Measurements from ENCODE around the gene CTDSPL.

CTDSPL gene

DNA sequence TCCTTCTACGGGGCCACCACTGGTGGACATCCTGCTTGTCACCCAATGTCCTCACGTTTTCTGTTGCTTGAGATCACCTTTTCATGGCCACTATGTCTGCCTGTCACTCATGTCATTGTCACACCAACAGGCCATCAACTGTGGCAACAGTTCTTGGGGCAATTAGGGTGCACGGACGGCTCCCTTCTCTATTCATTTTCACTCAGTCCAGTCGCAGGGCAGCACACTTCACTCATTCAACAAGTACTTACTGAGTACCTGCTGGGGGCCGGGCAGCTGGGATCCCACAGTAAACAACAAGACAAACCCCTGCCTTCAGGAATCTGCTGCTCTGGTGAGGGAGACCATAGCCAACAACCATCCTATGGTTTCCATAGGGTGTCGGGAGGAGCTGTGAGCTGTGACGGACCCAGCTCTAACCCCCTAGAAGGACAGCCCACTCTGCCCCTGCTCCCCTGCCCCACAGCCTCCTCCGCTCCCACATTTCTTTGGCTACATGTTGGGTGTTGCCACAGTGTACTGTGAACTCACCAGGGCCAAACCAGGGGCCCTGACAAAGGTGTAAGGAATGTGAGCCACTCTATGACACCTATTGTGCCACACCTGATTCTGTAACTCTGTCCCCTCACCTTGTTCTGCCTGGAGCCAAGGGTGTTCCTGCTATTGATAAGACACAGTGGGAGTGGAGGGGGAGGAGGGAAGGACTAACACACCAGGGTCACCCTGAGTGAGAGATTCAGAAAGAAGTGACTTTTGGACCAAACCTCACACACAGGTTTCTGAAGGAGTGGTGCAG, 130.8 kb downstream of the CTDSPL start:
- no peak for DNase-seq

DNA sequence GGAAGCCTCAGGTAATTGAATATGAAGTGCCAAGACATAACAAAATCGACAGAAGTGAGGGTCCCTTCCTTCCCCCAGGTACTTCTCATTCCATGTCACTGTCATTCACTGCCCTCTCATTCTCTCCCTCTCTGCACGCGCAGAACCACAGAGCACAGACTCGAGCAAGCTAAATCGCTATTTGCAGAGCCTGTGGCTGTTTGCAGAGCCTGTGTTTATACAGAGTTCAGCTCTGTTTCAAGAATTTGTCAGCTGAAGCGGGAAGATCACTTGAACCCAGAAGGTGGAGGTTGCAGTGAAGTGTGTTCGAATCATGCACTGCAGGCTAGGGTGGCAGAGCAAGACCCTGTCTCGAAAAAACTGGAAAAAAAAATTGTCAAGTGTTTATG, 131.4 kb downstream of the CTDSPL start:
- DNase-seq = no peak

- DNase-seq = no peak
Observed at GRCh38 chr3:37993460-37993819, 131.8 kb downstream of the CTDSPL start.

GRCh38 chr3:37993820-37994638, 132.3 kb downstream of the CTDSPL start:
- DNase-seq = no peak

- no peak for DNase-seq
Observed at GRCh38 chr3:37994639-37994972, 132.9 kb downstream of the CTDSPL start.

GRCh38 chr3:37995652-37996641, 134.3 kb downstream of the CTDSPL start:
- DNase-seq = no peak

DNA sequence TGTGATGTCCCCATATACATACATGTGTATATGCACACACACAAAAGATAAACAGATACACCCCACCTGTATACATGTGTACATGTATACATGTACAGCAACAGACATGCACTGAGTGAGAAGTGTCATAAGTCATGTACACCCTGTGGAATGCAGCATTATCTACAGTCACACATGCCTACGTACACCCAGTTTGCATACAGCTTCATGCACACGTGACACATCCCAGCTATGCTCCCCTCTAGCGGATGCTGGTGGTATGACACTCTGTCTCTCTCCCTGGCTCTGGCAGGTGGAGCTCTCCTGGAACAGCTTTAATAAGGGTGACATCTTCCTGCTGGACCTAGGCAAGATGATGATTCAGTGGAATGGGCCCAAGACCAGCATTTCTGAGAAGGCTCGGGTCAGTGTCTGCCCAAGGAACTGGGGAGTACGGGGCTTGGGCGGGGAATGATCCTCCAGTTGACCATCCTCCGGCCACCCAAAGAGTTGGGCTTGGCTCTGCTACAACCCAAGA, 135.2 kb downstream of the CTDSPL start:
- DNase-seq = no peak

DNA sequence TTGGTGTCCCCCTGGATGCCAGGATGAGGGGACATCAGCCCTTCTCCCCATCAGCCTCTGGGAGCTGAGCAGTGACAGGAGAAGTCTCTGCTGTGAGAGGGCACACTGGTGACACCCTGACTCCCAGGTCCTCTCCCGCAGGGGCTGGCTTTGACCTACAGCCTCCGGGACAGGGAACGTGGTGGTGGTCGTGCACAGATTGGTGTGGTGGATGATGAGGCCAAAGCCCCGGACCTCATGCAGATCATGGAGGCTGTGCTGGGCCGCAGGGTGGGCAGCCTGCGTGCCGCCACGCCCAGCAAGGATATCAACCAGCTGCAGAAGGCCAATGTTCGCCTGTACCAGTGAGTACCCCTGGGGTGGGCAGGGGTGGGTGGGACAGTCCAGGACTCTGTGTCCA, 135.7 kb downstream of the CTDSPL start:
- DNase-seq = no peak

- DNase-seq = no peak
Observed at GRCh38 chr3:37997791-37998370, 136.2 kb downstream of the CTDSPL start.

GRCh38 chr3:37999836-38000235, 138.2 kb downstream of the CTDSPL start:
- no peak for DNase-seq

DNA sequence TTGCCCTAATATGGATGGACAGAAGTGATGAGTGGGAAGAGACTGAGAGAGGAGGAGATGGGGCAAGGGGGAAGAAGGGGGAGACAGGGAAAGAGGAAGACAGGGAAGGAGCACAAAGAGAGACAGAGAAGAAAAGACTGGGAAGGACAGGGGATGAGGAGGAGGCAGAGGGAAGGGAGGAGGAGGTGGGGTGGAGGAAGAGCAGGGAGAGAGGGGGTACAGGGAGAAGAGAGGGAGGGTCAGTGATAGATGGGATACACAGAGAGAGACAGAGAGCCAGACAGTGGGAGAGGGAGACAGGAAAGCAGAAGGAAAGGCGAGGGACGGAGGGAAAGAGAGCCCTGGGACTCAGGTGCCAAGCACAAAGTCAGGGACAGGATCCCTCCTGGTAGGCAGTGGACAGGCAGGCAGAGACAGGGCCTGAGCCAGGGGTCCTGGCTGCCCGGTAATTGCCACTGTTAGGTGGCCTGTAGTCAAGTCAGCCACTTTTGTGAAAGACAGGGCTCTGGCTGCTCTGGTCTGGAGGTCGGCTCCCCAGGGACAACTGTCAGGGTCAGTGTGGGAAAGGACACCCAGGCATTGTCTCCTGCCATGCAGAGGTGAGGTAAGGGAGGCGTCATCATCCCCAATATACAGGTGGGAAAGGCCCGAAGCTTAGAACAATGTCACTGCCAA, 138.7 kb downstream of the CTDSPL start:
- DNase-seq = no peak

GRCh38 chr3:38000965-38001455, 139.3 kb downstream of the CTDSPL start:
- no peak for DNase-seq

DNA sequence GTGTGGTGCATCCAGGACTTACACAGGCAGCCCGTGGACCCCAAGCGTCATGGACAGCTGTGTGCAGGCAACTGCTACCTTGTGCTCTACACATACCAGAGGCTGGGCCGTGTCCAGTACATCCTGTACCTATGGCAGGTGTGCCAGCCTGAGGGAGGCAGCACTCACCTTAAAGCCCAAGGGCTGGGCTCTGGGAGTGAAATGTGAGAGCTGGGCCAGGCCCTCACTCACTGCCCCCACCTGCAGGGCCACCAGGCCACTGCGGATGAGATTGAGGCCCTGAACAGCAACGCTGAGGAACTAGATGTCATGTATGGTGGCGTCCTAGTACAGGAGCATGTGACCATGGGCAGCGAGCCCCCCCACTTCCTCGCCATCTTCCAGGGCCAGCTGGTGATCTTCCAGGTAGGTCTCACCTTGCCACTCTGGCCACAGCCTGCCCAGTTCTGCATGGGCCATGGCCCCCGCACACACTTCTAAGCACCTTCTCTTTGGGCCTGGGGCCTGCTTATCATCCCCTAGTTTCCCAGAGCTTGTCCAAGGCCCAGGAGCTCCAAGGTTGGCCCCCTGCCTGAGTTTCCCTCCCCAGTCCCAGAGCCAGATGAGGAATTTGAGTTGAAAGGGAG, 139.9 kb downstream of the CTDSPL start:
- DNase-seq = peak; percentile 44

- DNase-seq = no peak
Observed at GRCh38 chr3:38002291-38002876, 140.7 kb downstream of the CTDSPL start.

DNA sequence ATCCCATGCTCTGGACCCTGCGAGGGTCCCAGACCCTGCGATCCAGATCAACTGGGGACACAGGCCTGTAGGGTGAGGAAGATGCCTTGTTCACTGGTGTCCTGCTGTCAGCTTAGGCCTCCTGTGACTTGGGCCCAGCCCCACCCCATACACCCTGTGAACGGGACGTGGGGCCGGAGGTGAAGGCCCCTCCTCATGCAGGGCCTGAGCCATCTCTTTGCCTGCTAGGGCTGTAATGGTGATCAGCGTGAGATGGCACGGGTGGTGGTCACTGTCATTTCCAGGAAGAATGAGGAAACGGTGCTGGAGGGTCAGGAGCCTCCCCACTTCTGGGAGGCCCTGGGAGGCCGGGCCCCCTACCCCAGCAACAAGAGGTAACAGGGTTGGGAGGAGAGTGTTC, 141.3 kb downstream of the CTDSPL start:
- DNase-seq = no peak

GRCh38 chr3:38003371-38003816, 141.7 kb downstream of the CTDSPL start:
- no peak for DNase-seq

- no peak for DNase-seq
Observed at GRCh38 chr3:38003817-38004414, 142.2 kb downstream of the CTDSPL start.

DNA sequence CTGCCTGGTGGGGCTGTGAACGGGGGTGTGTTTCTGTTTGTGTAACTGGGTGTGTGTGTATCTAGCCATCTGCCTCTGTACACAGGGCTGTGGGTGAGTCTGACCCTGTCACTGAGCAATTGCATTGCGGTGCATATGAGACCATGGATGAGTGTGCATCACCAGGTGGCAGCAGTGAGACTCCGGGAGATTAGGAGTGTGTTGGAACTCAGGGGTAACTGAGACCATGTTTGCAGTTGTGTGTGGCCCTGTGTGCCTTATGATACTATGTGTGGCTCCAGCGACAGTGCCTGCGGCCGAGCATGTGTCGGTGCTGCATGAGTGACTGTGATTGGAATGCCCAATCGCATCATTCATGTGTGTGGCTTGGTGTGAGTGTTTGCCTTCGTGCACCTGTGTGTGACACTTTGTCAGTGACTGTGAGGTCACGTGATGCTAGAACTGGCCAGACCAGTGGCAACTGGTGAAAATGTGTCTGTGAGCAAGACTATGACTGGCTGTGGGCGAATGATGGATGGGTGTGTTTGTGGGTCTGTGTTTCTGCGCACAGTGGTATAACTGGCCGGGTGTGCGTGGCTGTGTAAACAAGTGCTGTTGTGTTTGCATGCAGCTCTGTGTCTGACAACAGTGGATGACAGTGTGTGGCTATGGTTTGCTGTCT, 142.9 kb downstream of the CTDSPL start:
- DNase-seq = no peak

- no peak for DNase-seq
Observed at GRCh38 chr3:38005076-38006020, 143.7 kb downstream of the CTDSPL start.
